ENCODE measurements around the gene ARFGAP1.

DNA sequence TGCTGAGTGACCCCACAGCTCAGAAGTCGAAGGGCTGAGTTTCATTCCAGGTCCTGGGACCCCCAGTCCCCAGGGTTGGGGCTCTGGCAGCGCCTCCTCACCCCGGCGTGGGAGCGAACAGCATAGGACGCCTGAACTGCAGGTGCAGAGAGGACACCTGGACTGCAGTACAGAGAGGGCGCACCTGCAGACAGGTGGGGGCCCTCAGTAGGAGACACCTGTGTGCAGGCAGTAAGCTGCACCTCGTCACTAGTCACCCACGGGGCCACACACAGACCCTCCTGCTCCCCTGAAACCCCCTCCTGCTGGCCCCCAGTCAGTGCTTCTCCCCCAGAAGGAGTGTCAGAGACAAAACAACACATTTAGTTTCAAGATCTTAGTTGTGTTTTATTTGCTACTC, 9.8 kb upstream of the ARFGAP1 start:
- TF ChIP-seq, protein P1, sequence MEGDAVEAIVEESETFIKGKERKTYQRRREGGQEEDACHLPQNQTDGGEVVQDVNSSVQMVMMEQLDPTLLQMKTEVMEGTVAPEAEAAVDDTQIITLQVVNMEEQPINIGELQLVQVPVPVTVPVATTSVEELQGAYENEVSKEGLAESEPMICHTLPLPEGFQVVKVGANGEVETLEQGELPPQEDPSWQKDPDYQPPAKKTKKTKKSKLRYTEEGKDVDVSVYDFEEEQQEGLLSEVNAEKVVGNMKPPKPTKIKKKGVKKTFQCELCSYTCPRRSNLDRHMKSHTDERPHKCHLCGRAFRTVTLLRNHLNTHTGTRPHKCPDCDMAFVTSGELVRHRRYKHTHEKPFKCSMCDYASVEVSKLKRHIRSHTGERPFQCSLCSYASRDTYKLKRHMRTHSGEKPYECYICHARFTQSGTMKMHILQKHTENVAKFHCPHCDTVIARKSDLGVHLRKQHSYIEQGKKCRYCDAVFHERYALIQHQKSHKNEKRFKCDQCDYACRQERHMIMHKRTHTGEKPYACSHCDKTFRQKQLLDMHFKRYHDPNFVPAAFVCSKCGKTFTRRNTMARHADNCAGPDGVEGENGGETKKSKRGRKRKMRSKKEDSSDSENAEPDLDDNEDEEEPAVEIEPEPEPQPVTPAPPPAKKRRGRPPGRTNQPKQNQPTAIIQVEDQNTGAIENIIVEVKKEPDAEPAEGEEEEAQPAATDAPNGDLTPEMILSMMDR (IDR thresholded peaks at IDR 0.05; ENCODE audit: control extremely low read depth in 1 of 3, insufficient read depth in 1 of 3, low read depth in 1 of 3, low read length in 3 of 3) = no peak
- no peak for TF ChIP-seq RNF2 (IDR thresholded peaks at IDR 0.05; ENCODE audit: borderline replicate concordance, low read depth, low read length, missing control alignments, poor library complexity, severe bottlenecking)
- TF ChIP-seq CEBPB (IDR thresholded peaks at IDR 0.05; ENCODE audit: low read depth, low read length) = no peak
- no peak for TF ChIP-seq YY1 (IDR thresholded peaks at IDR 0.05; ENCODE audit: low read depth, low read length)
- TF ChIP-seq RAD21 (IDR thresholded peaks at IDR 0.05 in 1 of 2, conservative IDR thresholded peaks at IDR 0.05 in 1 of 2; ENCODE audit: low read depth in 2 of 2, low read length in 2 of 2) = no peak
- TF ChIP-seq TEAD4 (IDR thresholded peaks at IDR 0.05; ENCODE audit: low read depth, low read length) = no peak
- TF ChIP-seq SAP30 (IDR thresholded peaks at IDR 0.05; ENCODE audit: insufficient read depth, insufficient replicate concordance, low read length) = no peak
